ENCODE measurements around the gene SLC35B2.

GRCh38 chr6:44284121-44284520 is 26.8 kb upstream of the SLC35B2 start:
- TF ChIP-seq CTCF (IDR thresholded peaks at IDR 0.05; ENCODE audit: low read depth, low read length, missing input control) (no peak), MAX (IDR thresholded peaks at IDR 0.05) (no peak), GABPA (IDR thresholded peaks at IDR 0.05 in 1 of 2, conservative IDR thresholded peaks at IDR 0.05 in 1 of 2) (no peak), RAD21 (IDR thresholded peaks at IDR 0.05) (no peak), ZBTB33 (IDR thresholded peaks at IDR 0.05) (no peak)
